ENCODE measurements around the gene C12orf42.

- TF ChIP-seq POLR2A (IDR thresholded peaks at IDR 0.05; ENCODE audit: low read length) (no peak), GATA1 (IDR thresholded peaks at IDR 0.05; ENCODE audit: low read depth, low read length) (no peak)
Observed at GRCh38 chr12:103503546-103504480, 8.0 kb upstream of the C12orf42 start.

All from erythroblast (primary cell).